Left colon (tissue), 2 donors: ENCODE results near the gene ADGRL2. TPM values are rescaled to one million over a fixed set of nuclear protein-coding genes. Genes with fewer than 3 reads are reported as not detected.

Source experiments
- ATAC-seq: fragments of 200-7000 bp; cut with Tn5 transposase; one replicate; pipeline ENCODE4 v1.9.1; 2020; ENCODE audit warnings: mild to moderate bottlenecking, moderate library complexity
- DNase-seq, 2 donors: peaks; one replicate each; pipeline ENCODE4 v3.0.0-alpha.2; 2020
- intact Hi-C, 2 donors: fragments of 100-400 bp; cut with DNase I in 1 of 2; cut with micrococcal nuclease in 1 of 2; formaldehyde crosslinking; loops; one replicate each; pipeline versions ENCODE4 v1.11.2 to v1.14.0; 2022; cut with DNase I, micrococcal nuclease
- total RNA-seq, 2 donors: library from RNA; stranded (reverse); fragmentation: NEBNext Ultra II Directional; extraction: Animal tissue kit (Norgen Biotek cat#: 25700); gene quantifications; one replicate each; pipeline ENCODE4 v1.2.1, GENCODE V29; 2021
- donor health status: DM: no; HTN: no; CAD: no.
- donor health status: DM: yes; HTN: yes; CAD: no.

The ADGRL2 gene
- total RNA-seq, 2 donors from 2014 or later, result 4.2 to 7.2 TPM

DNA sequence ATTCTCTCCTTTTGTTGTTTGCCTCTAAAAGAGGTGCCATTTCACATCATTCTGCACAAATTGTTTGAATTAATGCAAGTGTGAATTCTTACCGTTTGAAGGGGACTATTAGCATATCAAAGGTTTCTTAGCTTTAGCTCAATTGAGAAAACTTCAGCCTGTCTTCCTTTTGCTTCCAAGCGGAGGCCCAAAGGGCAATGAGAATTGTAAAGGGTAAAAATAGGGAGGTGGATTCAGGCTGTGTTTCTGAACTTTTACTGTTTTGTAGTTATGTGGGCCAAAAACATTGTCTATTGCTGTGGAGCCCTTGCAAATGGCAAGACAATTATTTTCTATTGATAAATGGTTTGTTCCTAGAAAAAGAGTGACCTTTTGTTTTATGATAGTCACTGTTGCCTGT, 3.6 kb downstream of the ADGRL2 start:
- ATAC-seq (no peak), DNase-seq (no peak)
- intact Hi-C loops, result no loop called here

DNA sequence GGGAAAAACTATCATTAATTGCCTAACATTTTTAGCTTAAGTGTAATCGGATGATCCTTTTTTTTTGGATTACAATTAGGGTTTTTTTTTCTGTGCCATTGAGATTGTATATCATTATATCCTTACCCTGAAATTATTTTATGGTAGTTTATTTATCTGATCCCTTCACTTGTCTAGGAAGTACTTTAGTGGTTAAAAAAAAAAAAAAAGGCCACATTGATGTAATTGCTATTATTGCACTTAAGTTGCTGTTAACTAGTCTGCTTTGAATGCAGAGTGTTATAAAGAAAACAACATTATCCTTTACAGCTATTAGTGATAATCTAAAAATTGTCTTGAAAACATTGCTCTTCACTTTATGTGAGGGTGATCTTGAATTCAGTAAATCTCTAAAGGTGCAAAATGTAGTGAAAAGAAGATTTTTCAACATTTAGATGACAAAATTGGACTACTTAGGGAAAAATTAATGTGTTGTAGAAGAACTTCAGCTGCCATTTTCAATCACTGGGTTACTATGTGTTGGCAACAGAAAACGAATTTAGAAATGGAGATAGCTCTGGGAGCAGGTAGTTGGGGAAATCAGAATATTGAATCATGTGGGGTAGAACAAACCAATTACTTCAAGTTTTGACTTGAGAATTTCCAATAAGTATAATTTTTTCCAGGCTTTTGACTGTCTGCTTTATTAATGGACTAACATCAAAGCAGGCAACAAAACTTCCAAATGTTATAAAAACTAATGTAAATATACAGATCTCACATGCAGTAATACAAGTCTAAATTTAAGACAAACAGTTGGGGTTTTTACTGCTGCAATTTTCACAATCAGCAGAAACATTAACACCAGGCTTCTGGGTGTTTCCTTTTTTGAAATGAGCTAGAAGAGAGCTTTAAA, 5.0 kb downstream of the ADGRL2 start:
- ATAC-seq, result no peak
- intact Hi-C loops, result no loop called here

DNA sequence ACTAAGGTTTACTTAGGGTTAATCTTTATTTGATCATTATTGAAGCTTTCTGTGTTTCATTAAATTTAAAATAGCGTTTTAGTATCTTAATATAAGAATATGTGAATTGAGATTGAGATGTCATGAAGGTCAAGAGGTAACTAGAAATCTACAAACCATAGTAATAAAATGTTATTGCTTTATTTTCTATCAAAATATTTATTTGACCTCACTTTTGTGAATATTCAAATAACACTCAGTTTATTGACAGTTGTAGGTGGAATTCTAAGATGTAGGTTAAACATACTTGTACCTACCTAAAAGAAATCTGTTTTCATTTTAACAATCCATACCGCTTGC, 5.7 kb downstream of the ADGRL2 start:
- intact Hi-C loops, result no loop called here
- ATAC-seq, result no peak
- DNase-seq, result no peak

More for the DNA sequence above, 5.0 kb downstream of the ADGRL2 start:
- no peak for DNase-seq

DNA sequence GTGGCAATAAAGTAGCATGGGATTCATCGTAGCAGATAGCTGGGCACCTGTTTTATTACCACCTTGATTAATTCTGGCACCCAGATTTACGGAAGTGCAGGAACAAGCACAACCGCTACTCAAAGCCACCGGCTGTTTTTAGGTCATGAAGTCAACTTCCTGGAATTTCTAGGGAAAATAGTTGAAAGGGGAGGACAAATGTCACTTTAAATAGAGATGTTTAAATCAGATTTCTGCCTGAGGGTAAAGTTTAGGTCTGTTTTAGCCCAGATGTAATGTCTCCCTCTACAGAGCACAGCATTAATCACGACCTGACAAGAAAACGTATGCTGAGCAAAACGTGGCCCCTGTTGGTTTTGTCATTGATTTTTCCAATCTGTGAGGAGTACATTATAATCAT, 8.0 kb downstream of the ADGRL2 start:
- no peak for DNase-seq
- ATAC-seq, result no peak
- intact Hi-C loops, result no loop called here

DNA sequence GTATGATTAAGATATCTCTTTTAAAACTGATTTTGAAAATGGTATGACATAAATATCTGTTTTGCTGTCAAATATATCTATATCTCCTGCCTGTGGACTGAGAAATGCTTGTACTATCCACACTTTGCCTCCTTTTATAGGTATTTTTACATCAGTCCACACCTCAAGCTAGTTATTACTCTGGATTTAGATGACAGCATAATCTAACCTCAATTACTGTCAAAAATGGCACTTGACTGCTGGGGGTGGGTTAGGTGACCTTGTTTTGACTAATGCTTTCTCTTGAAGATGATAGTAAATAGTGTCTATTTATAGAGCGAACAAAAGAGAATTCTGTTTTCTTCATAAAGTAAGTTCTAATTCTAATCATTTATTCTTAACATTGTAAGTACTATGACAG, 9.1 kb downstream of the ADGRL2 start:
- intact Hi-C loops, result no loop called here
- no peak for DNase-seq

DNA sequence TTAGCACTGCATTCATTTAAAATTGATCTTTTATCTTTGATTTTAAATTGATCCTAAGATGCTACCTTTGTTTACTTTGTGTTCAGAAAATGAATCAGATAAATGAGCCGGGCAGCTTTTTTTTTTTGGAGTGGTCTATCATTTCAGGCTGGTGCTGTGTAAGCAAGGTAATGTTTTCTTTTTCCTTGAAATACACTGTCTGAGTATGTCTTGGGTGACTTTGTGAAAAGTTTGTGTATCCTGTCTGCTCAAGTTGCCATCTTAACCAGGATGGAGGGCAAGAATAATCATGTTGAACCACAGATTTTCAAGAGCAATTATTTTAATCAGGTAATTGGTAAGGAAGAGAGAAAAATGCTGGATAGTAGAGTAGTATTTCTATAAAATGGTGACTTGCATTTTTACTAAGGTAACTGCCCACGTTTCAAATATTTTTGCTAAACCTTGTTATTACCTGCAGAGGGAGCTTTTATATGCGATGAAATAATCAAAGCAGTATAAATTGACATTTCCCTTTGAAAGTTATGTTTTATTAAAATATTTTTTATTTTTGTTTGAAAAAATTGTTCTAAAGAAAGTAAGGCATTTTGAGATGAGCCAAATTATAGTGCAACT, 11.1 kb downstream of the ADGRL2 start:
- ATAC-seq (no peak), DNase-seq (no peak)
- intact Hi-C loops, result no loop called here

More for the DNA sequence above, 9.1 kb downstream of the ADGRL2 start:
- ATAC-seq, result no peak

DNA sequence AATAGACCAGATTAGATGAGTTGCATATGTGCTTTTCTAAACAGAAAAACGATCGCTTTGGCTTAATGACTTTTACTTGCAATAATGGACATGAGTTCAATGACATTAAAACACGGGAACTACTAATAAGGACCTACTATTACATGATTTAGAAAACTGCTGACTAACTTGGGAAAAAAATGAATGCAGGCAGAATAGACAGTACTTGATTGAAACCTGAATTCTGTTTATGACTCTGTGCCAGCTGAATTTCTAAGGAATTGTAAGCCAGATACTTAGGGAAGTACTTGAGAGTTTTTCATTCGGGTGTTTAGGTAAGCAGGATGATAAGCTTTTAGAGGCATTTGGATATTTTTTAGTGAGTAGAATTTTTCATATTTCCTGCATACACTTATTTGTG, 12.0 kb downstream of the ADGRL2 start:
- DNase-seq (no peak), ATAC-seq (no peak)
- intact Hi-C loops, result no loop called here

DNA sequence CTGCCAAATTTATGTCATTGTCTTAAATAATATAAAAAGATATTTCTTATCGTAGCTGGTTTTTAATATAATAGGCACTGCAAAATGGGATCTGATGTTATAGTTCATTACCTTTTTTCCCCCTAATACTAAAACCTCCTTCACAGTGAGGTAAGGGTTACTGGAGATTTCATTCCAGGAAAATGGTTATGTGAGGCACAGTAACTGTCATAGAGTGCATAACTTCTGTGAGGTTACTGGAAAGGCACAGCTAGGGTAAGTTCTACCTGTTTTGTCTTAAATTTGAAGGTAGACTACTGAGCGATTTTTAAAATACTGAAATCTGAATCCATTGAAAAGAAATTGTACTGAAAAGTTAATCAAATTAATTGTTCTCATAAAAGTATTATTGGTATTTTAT, 13.0 kb downstream of the ADGRL2 start:
- no peak for ATAC-seq
- intact Hi-C loops, result no loop called here

DNA sequence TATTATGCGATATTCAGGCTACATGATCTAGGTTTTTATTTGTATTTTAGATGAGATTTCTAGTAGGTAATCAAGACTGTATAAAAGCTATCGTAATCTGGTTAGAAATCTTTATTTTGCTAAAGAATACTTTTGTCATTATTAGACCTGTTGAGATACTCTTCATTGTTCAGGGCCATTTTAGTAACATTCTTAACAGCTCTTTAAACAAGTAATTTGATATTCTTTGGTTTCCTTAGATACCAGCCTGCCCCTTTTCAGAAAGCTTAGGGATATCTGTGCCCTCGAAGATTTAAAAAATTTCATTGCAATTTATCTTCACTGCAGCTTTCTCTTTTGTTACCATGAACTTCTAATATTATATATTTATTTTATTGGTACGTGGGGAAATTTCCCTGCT, 18.9 kb downstream of the ADGRL2 start:
- intact Hi-C loops, result no loop called here
- ATAC-seq, result no peak
- DNase-seq, result no peak

More for the DNA sequence above, 13.0 kb downstream of the ADGRL2 start:
- DNase-seq, result no peak

DNA sequence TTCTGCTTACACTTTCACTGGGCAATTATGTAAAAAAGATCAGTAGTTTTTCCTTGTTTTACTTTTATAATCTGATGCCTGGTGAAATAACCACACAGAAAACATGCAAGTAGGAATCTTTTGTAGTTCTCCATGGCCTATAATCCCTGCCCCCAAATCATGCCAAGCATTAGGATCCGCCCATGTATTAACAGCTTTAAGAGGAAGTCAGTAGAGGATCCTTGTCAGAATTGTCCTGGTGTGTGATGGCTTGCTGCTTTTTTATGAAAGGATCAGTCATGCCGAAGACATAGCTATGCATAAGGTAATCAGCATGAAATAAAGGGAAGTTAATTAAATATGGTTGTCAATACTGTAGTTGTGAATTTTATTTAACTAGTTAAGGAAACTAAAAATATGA, 20.0 kb downstream of the ADGRL2 start:
- ATAC-seq, result no peak
- no peak for DNase-seq
- intact Hi-C loops, result no loop called here

DNA sequence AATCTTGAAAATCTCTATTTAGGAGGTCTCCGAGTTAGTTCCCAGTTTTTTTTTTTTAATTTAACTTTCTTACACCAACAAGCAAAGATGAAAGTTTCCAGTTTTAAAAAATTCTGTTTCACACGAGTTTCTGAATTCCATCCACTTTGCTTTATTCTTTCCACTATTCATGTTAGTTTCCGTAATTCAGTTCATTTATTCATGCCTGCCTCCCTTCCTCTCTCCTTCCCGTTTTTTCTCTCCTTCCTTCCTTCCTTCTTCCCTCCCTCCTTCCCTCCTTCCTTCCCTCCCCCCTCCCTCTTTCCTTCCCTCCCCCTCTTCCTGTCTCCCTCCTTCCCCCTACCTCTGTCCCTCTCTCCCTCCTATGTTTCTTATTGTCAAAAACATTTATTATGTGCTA, 22.3 kb downstream of the ADGRL2 start:
- ATAC-seq (no peak), DNase-seq (no peak)
- intact Hi-C loops, result no loop called here

DNA sequence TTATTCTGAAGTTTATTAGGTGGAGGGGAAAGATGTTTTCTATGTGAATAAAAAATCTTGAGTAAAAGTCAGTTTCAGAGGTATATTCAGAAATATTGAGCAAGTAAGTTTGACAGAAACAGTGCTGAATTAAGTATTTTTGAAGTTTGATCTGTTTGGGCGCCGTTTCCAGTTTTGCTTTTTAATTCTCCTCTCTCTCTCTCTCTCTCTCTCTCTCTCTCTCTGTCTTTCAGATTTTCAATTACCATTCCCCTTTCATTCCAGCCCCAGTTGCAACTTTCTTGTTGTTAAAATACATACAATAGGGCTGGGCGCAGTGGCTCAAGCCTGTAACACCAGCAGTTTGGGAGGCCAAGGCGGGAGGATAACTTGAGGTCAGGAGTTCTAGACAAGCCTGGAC, 24.0 kb downstream of the ADGRL2 start:
- intact Hi-C loops, result no loop called here
- ATAC-seq (no peak), DNase-seq (no peak)

DNA sequence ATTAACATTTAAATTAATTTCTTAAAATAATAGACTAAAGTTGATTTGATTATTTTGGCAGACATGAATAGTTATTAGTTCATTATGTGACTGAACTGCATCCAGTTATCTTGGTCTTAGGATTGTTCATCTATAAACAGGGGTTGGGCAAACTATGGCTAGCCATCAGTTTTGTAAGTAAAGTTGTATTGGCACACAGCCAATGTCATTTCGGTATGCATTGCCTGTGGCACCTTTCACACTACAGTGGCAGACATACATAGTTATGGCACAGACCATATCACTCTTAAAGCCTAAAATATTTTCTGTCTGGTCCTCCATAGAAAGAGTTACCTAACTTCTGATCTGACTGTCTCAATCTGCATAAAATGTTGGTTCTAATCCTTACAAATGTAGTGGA, 27.2 kb downstream of the ADGRL2 start:
- DNase-seq, result no peak
- no peak for ATAC-seq
- intact Hi-C loops, result no loop called here

DNA sequence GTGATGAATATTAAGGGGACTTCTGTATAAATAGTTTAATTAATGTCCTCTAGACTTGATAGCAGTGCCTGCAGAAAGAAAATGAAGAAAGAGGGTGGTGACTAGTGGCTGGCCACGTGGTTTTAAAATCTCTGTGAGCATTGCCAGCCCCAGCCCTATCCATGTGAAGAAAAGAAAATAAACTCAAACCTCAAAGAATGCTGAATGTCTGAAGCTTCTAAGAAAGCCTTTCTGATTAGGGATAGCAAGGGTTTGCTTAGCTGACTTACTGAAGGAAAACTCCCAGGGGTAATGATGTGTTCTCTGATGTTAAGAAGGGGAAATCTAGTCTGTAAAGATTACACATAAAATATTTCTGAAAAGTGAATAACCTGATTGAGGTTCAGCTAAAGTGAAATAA, 31.8 kb downstream of the ADGRL2 start:
- ATAC-seq, result no peak
- intact Hi-C loops, result no loop called here
- no peak for DNase-seq

DNA sequence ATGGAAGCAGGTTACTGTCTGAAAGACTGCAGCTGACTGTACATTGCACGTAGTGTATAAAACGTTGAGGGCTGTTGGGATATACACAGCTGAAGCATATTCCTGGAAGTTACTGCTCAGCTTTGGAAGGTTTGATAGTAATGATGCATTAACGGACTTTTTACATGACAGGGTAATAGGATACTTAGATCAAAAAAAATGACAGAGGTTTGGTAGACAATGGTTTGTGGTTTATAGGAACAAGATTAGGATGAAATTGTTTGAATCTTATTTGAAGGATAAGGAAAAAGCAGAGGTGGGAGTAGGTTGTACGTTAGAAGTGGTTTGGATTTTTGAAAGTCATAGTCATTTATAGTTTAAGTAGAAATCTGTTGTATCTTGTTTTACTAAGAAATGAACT, 33.0 kb downstream of the ADGRL2 start:
- DNase-seq (no peak), ATAC-seq (no peak)
- intact Hi-C loops, result no loop called here

DNA sequence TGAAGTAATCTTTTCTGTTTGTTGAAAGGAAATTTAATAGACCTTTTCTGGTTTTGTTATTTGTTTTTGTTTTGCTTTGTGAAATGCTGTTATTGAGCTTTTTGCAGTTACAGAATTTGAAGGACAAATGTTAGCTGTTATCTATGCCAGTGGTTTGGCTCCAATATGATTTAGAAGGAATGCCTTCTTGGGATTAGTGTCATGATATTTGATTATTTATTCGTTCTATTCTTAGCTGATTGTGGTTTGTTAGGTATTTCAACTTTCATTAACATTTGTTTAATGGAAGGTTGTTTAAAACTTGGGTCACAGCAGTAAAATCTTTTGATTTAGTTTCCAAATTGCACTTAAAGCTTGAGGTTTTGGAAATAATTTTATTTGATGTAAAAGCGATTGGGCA, 33.5 kb downstream of the ADGRL2 start:
- intact Hi-C loops, result no loop called here
- DNase-seq (no peak), ATAC-seq (no peak)

DNA sequence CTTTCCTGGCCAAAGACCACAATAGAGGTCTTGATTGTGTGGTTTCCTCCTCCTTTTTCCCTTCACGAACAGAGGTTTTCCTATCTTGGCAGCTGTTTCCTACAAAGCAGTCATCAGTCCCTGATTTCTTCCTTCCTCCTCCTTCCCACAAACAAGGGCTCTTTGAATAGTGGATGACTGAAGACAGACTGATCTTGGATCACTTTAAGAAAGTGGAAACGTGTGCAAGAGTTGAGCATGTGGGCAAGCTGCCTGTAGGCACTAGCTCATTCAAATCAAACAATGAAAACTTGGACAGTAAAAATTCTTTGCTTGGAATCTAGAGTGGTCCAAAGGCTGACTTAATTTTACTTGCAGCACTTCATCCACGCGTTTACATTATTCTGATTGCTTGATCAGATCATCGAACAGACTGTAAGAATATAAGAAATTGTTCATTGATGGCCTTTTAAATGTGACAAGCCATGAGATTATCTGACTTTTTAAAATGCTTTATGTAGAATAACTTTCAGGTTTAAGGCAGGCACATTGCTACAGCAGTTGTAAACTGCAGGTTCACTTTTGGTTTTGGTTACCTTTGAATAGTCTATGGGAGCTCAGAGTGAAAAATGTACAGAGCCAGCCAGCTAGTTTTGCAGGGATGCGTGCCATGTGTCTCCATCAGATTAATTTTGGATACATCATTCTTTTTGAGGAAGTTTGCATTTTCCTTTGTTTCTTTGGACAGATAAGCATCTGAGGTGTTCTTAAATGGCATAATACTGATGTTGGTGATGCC, 34.4 kb downstream of the ADGRL2 start:
- ATAC-seq (no peak), DNase-seq (no peak)
- intact Hi-C loops, result no loop called here

DNA sequence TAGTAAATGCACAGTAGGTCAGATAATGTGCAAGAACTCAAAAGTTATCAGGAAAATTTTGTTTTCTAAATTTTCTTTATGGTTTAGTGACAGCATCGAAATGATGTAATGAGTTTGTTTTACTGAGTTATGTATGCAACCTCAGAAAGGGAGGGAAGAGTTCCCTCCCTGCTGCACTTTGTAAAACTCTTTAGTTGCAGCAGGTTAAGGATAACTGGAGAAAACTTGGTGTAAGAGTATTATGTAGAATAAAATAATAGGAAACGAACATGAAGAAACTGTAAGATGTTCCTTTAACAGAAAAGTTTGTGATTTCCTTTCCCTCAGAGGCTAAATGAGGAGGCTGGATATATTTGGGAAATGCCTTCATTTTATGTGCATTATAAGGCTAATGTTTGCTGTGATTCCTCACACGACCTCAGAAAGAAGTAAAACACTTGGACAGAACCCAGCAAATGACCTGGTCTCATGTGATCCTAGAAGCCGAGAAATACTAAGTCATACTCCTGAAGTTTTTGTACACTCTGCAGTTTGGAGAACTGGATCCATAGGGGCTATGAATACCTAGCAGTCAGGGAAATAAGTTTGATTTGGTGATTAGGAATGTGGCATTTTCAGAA, 35.4 kb downstream of the ADGRL2 start:
- intact Hi-C loops, result no loop called here
- DNase-seq, result no peak
- ATAC-seq, result no peak

DNA sequence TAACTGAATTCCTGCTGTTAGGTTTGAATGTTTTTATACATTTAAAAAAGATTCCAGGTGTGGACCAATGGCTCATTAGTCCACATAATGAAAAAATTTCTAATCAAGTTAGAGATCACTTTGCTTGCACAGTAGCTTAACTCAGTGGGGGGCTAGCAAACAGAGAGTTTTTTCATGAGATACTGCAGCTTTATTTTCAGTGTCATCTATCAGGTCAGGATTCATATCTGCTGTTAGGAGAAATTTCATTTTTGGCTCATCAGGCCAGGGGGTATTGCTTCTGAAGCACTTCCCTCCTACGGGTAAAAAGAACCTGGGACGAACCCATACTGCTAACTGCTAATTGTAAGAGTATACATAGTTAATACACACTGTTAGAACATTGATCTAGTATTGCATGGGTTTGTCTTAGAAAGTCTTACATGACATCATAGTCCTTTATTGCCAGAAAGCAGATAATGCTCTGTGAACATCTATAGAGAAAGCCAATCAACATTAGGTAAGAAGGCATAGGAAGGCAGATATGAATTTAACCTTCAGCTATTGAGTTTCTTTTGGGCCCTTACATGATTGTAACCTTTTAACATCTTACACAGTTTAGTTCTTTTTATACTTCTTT, 38.0 kb downstream of the ADGRL2 start:
- intact Hi-C loops, result no loop called here
- no peak for ATAC-seq
- DNase-seq, result no peak
